ENCODE results near the gene BARHL2. TPM values are rescaled to one million over a fixed set of nuclear protein-coding genes. Genes with fewer than 3 reads are reported as not detected.

Gene BARHL2
- total RNA-seq, 1 experiment from 2014 or later, result not detected

DNA sequence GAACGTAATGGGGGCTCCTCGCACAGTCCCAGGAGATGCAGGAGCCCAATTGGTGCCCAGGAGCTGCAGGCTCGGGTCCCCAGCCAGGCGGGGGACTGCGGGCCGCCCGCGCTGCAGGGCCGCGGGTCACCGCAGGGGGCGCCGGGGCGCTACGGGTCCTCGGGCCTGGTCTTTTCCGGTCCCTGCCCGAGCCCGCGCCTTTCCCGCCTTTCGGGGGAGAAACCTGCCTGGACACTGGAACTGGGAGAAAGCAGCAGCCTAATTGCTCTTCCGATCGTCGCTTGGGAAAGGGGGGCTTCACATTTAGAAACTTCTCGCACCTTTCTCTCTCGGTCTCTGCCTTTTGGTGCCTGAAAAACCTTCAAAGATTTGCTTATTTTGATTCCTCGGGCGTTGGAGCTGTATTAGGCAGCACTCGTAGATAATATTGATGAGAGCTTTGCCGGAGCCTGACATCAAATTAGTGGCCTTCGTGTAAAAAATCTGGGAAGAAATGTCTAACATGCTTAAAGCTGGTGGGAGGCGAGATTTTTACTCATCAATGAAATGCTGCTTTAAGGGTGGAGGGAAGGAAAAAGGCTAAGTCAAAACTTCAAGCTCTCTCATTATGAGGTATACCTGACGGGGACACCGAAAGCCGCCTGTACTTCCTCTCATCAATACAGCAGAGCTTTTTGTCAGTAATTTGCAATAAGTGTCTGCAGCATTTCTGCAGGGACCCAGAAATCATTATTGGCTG is 12.6 kb upstream of the BARHL2 start:
- Histone ChIP-seq H3K36me3 (no peaks in the 10 kb centered on the region), H3K9me3 (replicated peaks) (no peaks in the 10 kb centered on the region), H3K27ac (no peak overlapping the region), H3K27me3 (replicated peaks) (peaks cover 37% of the 10 kb centered on the region), H3K4me3 (no peak overlapping the region), H3K4me1 (replicated peaks) (no peaks in the 10 kb centered on the region)
- no peak for DNase-seq (ENCODE audit: low read depth in 1 of 2, low spot score in 2 of 2)

- H3K27ac ChIP-seq, result no peak overlapping the region
- H3K36me3 ChIP-seq, result no peaks in the 10 kb centered on the region
- no peak overlapping the region for H3K4me3 ChIP-seq
- H3K9me3 ChIP-seq (replicated peaks), result no peaks in the 10 kb centered on the region
- peaks cover 33% of the 10 kb centered on the region for H3K27me3 ChIP-seq (replicated peaks)
- DNase-seq (ENCODE audit: low read depth in 1 of 2, low spot score in 2 of 2), result no peak
- no peaks in the 10 kb centered on the region for H3K4me1 ChIP-seq (replicated peaks)
These were observed 11.6 kb upstream of the BARHL2 start for GRCh38 chr1:90728502-90729287.

DNA sequence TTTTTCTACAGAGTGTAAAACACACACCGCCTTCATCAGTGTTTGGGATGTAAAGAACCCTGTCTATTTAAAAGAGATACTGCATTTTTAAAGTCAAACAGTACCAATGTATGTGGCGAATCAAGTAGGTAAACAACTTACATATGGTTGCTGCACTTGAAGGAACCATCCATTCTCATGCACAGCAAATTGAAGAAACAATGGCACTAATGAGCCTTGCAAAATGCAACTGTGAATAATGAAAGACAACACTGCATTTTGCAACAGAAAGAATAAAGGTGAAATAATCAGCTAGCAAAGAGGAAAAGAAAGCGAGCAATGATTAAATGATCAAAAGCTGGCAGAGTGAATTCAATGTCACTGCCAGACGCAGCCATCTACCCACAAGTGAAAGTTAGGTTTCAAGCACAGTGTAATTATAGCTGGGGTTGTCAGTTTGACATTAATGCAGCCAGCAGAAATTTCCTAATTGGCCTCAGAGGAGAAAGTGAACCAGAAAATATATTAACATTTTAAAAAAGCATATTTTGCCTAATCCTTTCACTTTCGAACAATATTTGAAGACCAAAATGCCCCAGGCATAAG is 10.9 kb upstream of the BARHL2 start:
- peaks cover 27% of the 10 kb centered on the region for H3K27me3 ChIP-seq (replicated peaks)

DNA sequence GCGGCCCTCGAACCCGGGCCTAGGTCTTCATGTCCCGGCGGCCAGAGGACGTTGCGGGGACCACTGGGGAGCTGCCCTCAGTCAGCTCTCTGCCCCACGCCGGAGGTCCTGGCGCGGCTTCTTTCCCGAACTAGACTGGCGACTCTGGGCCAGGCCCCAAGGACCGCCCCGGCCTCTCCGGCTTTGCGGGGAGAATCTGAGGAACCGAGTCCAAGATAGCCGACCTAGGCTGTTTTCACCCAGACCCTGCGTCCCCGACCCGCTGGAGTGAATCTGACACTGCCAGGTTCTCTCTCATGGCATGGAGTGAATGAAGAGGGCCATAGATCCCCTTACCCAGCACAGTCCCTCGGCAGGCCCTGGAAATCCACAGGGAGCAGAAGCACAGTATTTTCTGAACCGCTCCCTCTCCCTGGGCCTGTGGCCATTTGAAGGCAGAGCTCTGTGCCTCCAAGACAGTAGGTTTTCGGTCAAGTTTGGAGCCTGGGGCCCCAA is 9.9 kb upstream of the BARHL2 start:
- no peak overlapping the region for H3K27ac ChIP-seq
- H3K4me3 ChIP-seq, result no peak overlapping the region
- no peaks in the 10 kb centered on the region for H3K9me3 ChIP-seq (replicated peaks)
- no peaks in the 10 kb centered on the region for H3K4me1 ChIP-seq (replicated peaks)
- peaks cover 22% of the 10 kb centered on the region for H3K27me3 ChIP-seq (replicated peaks)
- DNase-seq (ENCODE audit: low read depth in 1 of 2, low spot score in 2 of 2), result no peak
- no peaks in the 10 kb centered on the region for H3K36me3 ChIP-seq

More for the DNA sequence above, 10.9 kb upstream of the BARHL2 start:
- H3K36me3 ChIP-seq, result no peaks in the 10 kb centered on the region
- no peak overlapping the region for H3K4me3 ChIP-seq
- DNase-seq (ENCODE audit: low read depth in 1 of 2, low spot score in 2 of 2), result no peak
- no peaks in the 10 kb centered on the region for H3K4me1 ChIP-seq (replicated peaks)
- H3K9me3 ChIP-seq (replicated peaks), result no peaks in the 10 kb centered on the region
- no peak overlapping the region for H3K27ac ChIP-seq

GRCh38 chr1:90726425-90726985 is 9.4 kb upstream of the BARHL2 start:
- Histone ChIP-seq H3K27ac (no peak overlapping the region), H3K27me3 (replicated peaks) (peaks cover 24% of the 10 kb centered on the region), H3K4me3 (no peak overlapping the region), H3K4me1 (replicated peaks) (no peaks in the 10 kb centered on the region), H3K36me3 (no peaks in the 10 kb centered on the region), H3K9me3 (replicated peaks) (no peaks in the 10 kb centered on the region)
- no peak for DNase-seq (ENCODE audit: low read depth in 1 of 2, low spot score in 2 of 2)

DNA sequence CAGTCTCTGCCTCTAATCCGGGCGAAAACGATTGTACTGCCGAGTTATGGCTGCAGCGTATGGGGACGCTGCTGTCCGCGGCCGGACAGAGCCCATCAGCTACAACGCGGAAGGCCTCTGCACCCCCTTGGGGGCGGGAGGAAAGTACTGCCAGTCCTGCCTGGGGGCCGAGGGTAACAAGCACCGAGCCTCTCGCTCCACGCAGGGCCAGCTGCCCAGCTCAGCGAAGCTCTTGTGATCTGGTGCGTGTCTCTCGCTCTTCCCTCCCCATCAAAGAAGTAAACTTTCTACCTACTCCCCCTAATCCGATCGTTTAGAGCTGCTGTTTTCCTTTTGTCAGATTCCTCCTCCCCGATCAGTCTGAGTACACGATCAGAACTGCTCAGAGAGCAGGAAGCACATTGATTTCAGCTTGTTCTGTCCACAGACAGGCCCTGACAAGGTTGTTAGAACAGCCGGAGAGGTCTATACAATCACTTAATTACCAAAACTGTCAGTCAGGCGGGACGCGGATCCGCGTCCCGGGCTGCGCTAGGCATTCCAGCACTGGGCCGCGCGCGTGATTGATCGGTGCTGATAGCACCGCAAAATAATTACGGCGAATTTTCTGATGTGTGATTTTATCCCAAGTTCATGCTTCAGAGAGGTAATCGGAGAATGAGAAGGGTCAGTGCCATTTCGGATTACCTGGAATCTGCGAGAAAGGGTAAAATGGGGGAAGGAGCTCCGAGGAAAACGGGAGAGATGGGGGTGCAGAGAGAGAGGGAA is 8.7 kb upstream of the BARHL2 start:
- Histone ChIP-seq H3K4me3 (no peak overlapping the region), H3K27me3 (replicated peaks) (peaks cover 24% of the 10 kb centered on the region), H3K27ac (no peak overlapping the region), H3K36me3 (no peaks in the 10 kb centered on the region), H3K4me1 (replicated peaks) (no peaks in the 10 kb centered on the region), H3K9me3 (replicated peaks) (no peaks in the 10 kb centered on the region)
- no peak for DNase-seq (ENCODE audit: low read depth in 1 of 2, low spot score in 2 of 2)

- no peaks in the 10 kb centered on the region for H3K9me3 ChIP-seq (replicated peaks)
- no peak for DNase-seq (ENCODE audit: low read depth in 1 of 2, low spot score in 2 of 2)
- H3K4me1 ChIP-seq (replicated peaks), result no peaks in the 10 kb centered on the region
- H3K27ac ChIP-seq, result no peak overlapping the region
- H3K4me3 ChIP-seq, result no peak overlapping the region
- H3K36me3 ChIP-seq, result no peaks in the 10 kb centered on the region
- H3K27me3 ChIP-seq (replicated peaks), result peaks cover 29% of the 10 kb centered on the region
These were observed 8.0 kb upstream of the BARHL2 start for GRCh38 chr1:90724926-90725656.

DNA sequence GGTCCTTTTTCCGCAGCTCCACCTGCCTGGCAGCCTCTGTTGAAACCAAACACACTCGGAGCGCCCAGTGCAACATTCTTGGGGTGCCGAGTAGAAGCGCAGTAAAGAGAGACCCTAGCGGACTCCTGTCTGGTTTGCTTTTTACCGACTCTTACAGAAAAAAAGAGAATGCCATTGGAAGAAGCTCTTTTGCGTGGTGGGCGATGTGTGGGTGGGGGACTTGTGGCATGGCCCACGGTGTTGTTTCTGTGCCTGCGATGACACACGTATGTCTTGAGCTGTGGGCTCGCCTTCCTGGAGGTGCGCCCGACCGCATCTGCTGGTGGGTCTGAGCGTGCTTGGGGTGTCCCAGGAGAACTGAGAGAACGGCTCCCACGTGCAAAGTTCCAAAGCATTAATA is 7.3 kb upstream of the BARHL2 start:
- peaks cover 30% of the 10 kb centered on the region for H3K27me3 ChIP-seq (replicated peaks)
- DNase-seq (ENCODE audit: low read depth in 1 of 2, low spot score in 2 of 2), result no peak
- H3K27ac ChIP-seq, result no peak overlapping the region
- H3K4me1 ChIP-seq (replicated peaks), result no peaks in the 10 kb centered on the region
- H3K9me3 ChIP-seq (replicated peaks), result no peaks in the 10 kb centered on the region
- no peaks in the 10 kb centered on the region for H3K36me3 ChIP-seq
- no peak overlapping the region for H3K4me3 ChIP-seq

GRCh38 chr1:90723590-90724108 is 6.5 kb upstream of the BARHL2 start:
- H3K4me1 ChIP-seq (replicated peaks), result no peaks in the 10 kb centered on the region; the same call in 1 of the 2 replicates
- H3K27ac ChIP-seq, result no peak overlapping the region
- H3K4me3 ChIP-seq, result no peak overlapping the region
- no peak for DNase-seq (ENCODE audit: low read depth in 1 of 2, low spot score in 2 of 2)
- no peaks in the 10 kb centered on the region for H3K36me3 ChIP-seq
- H3K9me3 ChIP-seq (replicated peaks), result no peaks in the 10 kb centered on the region; the same call in 1 of the 2 replicates
- H3K27me3 ChIP-seq (replicated peaks), result peaks cover 37% of the 10 kb centered on the region

DNA sequence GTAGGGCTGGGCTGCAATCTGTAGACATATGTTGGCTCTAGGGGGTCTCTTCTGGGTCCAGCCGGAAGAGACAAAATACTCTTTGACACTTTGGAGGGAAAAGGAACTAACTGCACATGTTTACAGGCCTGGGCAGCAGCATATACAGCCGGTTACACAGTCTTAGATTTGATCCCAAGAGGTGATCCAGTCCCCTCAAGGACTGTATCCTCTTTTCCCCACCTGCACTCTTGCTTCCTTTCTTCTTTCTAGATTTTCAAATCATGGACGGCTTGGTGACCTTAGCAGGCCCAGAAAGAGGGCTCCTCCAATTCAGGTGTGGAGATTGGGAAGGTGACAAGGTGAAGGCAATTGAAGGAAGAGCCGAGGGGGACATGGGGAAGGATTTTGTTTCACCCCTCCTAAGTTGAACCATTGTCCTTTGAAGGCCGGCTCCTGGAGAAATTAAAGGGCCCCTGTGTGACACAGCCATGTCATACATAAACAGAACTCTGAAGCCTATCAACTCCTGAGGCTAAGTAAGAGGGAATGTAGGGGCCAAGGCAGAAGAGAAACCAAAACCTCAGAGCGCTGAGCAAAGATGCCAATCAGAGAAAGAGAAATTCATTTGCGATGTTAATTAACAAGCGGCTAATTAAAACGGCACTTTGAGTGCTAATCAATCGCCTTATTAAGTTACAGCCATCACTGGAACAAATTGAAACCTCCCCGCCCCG is 5.9 kb upstream of the BARHL2 start:
- Histone ChIP-seq H3K27me3 (replicated peaks) (peaks cover 39% of the 10 kb centered on the region), H3K36me3 (no peaks in the 10 kb centered on the region), H3K4me1 (replicated peaks) (no peaks in the 10 kb centered on the region; the same call in 1 of the 2 replicates), H3K4me3 (no peak overlapping the region), H3K27ac (no peak overlapping the region), H3K9me3 (replicated peaks) (no peaks in the 10 kb centered on the region; the same call in 1 of the 2 replicates)
- no peak for DNase-seq (ENCODE audit: low read depth in 1 of 2, low spot score in 2 of 2)

DNA sequence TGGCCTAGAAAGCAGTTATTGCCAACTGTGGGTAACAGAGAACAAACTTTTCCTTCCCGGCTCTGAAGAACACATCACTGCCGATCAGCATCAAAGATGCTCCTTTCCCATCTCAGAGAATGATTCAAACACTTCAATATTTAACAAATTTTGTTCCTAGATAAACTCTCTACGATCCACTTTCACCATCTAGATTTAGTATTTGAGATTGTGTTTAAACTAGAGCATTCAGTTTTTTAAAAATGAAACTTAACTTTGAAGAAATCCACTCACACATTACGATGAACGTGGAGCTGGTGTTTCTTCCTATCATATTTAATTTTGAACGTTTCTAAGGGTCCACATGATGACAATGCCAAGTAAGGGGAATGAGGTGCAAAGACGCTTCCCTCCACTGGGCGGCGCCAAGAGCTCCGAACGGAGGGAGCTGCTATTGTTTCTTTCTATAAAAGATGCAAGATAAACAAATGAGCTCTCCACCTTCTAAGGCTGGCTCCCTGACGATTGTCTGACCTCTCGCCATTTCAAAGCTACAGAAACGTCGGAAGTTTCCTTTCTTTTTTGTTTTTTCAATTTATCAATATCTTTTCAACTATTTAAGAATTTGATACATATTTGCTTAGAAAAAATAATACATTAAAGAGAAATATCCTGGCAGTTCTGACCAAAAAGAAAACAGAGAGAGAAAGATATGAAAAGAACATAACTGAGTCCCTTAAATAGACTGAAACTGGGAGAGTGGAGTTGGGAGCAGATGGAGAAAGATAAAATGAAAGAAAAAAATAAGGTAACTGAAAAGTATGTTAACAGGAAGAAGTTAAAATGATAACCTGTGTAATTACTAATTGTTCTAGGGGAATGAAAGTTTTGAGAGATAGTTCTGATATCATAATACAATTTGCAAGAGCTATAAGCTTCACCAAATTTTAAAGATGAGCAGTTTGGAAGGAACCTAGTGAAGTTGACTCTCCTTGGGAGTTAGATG is 4.4 kb upstream of the BARHL2 start:
- H3K36me3 ChIP-seq, result no peaks in the 10 kb centered on the region
- H3K4me1 ChIP-seq (replicated peaks), result no peaks in the 10 kb centered on the region; the same call in 1 of the 2 replicates
- no peaks in the 10 kb centered on the region; the same call in 1 of the 2 replicates for H3K9me3 ChIP-seq (replicated peaks)
- DNase-seq (ENCODE audit: low read depth in 1 of 2, low spot score in 2 of 2), result peak in 1 of 2 experiments; percentile 43
- no peak overlapping the region for H3K4me3 ChIP-seq
- H3K27ac ChIP-seq, result no peak overlapping the region
- H3K27me3 ChIP-seq (replicated peaks), result peaks cover 50% of the 10 kb centered on the region

All from SJSA1 (cell line).